Hepatocyte (in vitro differentiated cells): ENCODE measurements around the gene TBATA. TPM values are rescaled to one million over a fixed set of nuclear protein-coding genes. Genes with fewer than 3 reads are reported as not detected.

Source experiments
- DNase-seq: peaks from one replicate; pipeline ENCODE4 v3.0.0-alpha.2; 2016; ENCODE audit warnings: low spot score
- H2AFZ ChIP-seq: fragments of 200-600 bp; sonication (generic); 2 replicates; pipeline ENCODE4 v1.6.0; 2016; ENCODE audit warnings: antibody characterized with exemption, mild to moderate bottlenecking
- H3K27ac ChIP-seq: fragments of 200-600 bp; sonication (generic); 2 replicates; pipeline ENCODE4 v1.5.1; 2016; ENCODE audit warnings: mild to moderate bottlenecking
- H3K27me3 ChIP-seq: fragments of 200-600 bp; sonication (generic); 2 replicates; pipeline ENCODE4 v1.6.1; 2016
- H3K36me3 ChIP-seq: fragments of 200-600 bp; sonication (generic); replicated peaks from 2 replicates; pipeline ENCODE4 v1.5.1; 2016; ENCODE audit warnings: low read depth; ENCODE audit not compliant: insufficient read depth
- H3K4me1 ChIP-seq: fragments of 200-600 bp; sonication (generic); 2 replicates; pipeline ENCODE4 v1.5.1; 2016; ENCODE audit warnings: mild to moderate bottlenecking, moderate library complexity; ENCODE audit not compliant: insufficient read depth
- H3K4me2 ChIP-seq: fragments of 200-600 bp; sonication (generic); 2 replicates; pipeline ENCODE4 v1.6.0; 2016
- H3K4me3 ChIP-seq: fragments of 200-600 bp; sonication (generic); 2 replicates; pipeline ENCODE4 v1.5.1; 2016; ENCODE audit warnings: mild to moderate bottlenecking
- H3K79me2 ChIP-seq: fragments of 200-600 bp; sonication (generic); 2 replicates; pipeline ENCODE4 v1.6.0; 2017; ENCODE audit warnings: mild to moderate bottlenecking
- H3K9me2 ChIP-seq: fragments of 200-600 bp; sonication (generic); replicated peaks from 2 replicates; pipeline ENCODE4 v1.6.0; 2017; ENCODE audit warnings: mild to moderate bottlenecking; ENCODE audit not compliant: insufficient read depth
- H3K9me3 ChIP-seq: fragments of 200-600 bp; sonication (generic); 2 replicates; pipeline ENCODE4 v1.5.1; 2016; ENCODE audit warnings: low read depth, mild to moderate bottlenecking
- H4K20me1 ChIP-seq: fragments of 200-600 bp; sonication (generic); 2 replicates; pipeline ENCODE4 v1.6.0; 2016; ENCODE audit warnings: mild to moderate bottlenecking; ENCODE audit not compliant: insufficient read depth, poor library complexity, severe bottlenecking
- EZH2 ChIP-seq: fragments of 200-600 bp; sonication (generic); IDR thresholded peaks from 2 replicates; pipeline ENCODE4 v1.6.1; 2016; ENCODE audit warnings: antibody characterized with exemption, mild to moderate bottlenecking, borderline replicate concordance
- EZH2phosphoT487 ChIP-seq: fragments of 200-600 bp; sonication (generic); IDR thresholded peaks from one replicate; pipeline ENCODE4 v1.6.1; 2018; ENCODE audit warnings: antibody characterized with exemption, mild to moderate bottlenecking, low read depth, moderate library complexity; ENCODE audit not compliant: unreplicated experiment, severe bottlenecking
- WGBS: methylation state at CpG from one replicate; pipeline ENCODE4 v1.1.6; 2016; ENCODE audit warnings: low lambda C conversion rate; ENCODE audit errors: missing lambda C conversion rate; 5-methylcytosine and 5-hydroxymethylcytosine counted together
- polyA plus RNA-seq: library from polyadenylated mRNA; unstranded; fragments of >200 nt; fragmentation: Nextera tagmentation; extraction: Ambion mirVana; gene quantifications from 2 replicates; pipeline ENCODE4 v1.2.1, GENCODE V29; 2016
- small RNA-seq: library from RNA; depleted of rRNA; stranded (forward); fragments of <200 nt; gene quantifications from one replicate; pipeline ENCODE3, GENCODE V24; 2014
- total RNA-seq: library from RNA; depleted of rRNA; stranded (reverse); fragments of >200 nt; gene quantifications from 2 replicates; pipeline ENCODE4 v1.2.3, GENCODE V29; 2014
- TF ChIP-seq, protein P1 (sequence below): fragments of 200-600 bp; sonication (generic); IDR thresholded peaks from 2 replicates; pipeline ENCODE4 v1.5.1; 2016; ENCODE audit warnings: antibody characterized with exemption, mild to moderate bottlenecking; ENCODE audit not compliant: poor library complexity

The TBATA gene
- total and polyA plus RNA-seq, 2 experiments from 2014 or later: not detected

DNA sequence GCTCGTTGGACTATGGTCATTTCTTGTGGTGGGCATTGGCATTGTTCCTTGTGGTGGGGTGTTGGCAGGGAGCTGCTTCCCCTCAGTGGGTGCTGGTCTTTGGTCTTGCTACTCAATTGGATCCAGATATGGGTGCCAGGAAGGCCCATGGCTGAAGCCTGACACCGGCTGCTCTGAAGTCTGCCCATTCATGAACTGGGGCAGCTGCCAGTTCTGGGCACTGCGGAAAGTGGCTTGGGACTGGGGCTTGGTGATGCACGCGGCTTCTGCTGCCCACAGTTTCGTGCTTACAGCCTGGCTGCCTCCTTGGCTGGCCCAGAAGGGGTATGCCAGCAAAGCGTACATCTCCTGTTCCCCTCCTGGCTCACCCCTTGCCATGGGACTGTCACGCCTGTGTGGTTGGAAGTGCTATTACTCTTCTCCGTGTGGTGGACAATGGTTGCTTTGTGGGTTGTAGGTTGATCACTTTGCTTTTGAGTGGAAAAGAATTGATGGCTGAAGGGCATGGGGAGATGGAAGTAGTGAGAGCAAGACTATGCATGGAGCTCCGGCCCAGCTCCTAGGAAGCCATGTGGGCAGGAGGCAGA, 58.2 kb downstream of the TBATA start:
- Histone ChIP-seq H4K20me1 (no peaks in the 10 kb centered on the region), H3K27me3 (no peaks in the 10 kb centered on the region), H3K4me1 (no peaks in the 10 kb centered on the region), H3K9me2 (no peaks in the 10 kb centered on the region), H3K9me3 (no peaks in the 10 kb centered on the region), H3K36me3 (no peaks in the 10 kb centered on the region), H3K79me2 (no peaks in the 10 kb centered on the region), H3K4me3 (no peak overlapping the region), H2AFZ (no peak overlapping the region), H3K4me2 (no peak overlapping the region), H3K27ac (no peak overlapping the region)
- no peak for TF ChIP-seq EZH2
- TF ChIP-seq, protein P1, sequence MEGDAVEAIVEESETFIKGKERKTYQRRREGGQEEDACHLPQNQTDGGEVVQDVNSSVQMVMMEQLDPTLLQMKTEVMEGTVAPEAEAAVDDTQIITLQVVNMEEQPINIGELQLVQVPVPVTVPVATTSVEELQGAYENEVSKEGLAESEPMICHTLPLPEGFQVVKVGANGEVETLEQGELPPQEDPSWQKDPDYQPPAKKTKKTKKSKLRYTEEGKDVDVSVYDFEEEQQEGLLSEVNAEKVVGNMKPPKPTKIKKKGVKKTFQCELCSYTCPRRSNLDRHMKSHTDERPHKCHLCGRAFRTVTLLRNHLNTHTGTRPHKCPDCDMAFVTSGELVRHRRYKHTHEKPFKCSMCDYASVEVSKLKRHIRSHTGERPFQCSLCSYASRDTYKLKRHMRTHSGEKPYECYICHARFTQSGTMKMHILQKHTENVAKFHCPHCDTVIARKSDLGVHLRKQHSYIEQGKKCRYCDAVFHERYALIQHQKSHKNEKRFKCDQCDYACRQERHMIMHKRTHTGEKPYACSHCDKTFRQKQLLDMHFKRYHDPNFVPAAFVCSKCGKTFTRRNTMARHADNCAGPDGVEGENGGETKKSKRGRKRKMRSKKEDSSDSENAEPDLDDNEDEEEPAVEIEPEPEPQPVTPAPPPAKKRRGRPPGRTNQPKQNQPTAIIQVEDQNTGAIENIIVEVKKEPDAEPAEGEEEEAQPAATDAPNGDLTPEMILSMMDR: no peak
- no peak for TF ChIP-seq EZH2phosphoT487
- 95% methylated on average over 10 of the region's 10 CpGs for WGBS
- no peak for DNase-seq

DNA sequence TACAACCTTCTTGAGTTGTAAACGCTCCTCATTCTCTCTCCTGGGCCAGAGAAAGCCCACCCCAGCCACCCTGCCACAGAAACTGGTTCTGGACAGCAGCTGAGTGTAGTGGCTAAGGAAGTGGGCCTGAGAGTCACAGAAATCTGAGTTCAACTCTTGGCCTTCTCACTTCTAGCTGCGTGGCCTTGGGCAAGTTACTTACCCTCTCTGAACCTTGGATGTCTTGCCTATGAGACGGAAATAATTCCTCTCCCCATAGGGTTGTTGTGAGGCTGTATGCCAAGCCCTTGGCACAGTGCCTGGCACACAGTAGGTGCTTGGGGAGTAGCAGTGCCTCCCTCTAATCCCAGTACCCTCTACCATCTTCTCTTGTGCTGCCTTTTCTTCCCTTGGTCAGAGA, 61.4 kb downstream of the TBATA start:
- WGBS: 91% methylated on average over 3 of the region's 3 CpGs
- no peak overlapping the region for H3K27ac ChIP-seq
- H3K9me2 ChIP-seq: no peaks in the 10 kb centered on the region
- no peaks in the 10 kb centered on the region for H3K9me3 ChIP-seq
- no peak for DNase-seq
- no peaks in the 10 kb centered on the region for H3K36me3 ChIP-seq
- no peaks in the 10 kb centered on the region for H3K79me2 ChIP-seq
- no peaks in the 10 kb centered on the region for H3K27me3 ChIP-seq
- no peak overlapping the region for H3K4me2 ChIP-seq
- H3K4me1 ChIP-seq: no peaks in the 10 kb centered on the region
- no peaks in the 10 kb centered on the region for H4K20me1 ChIP-seq
- H2AFZ ChIP-seq: no peak overlapping the region
- no peak overlapping the region for H3K4me3 ChIP-seq
- no peak for TF ChIP-seq EZH2phosphoT487
- TF ChIP-seq, protein P1: no peak
- no peak for TF ChIP-seq EZH2

DNA sequence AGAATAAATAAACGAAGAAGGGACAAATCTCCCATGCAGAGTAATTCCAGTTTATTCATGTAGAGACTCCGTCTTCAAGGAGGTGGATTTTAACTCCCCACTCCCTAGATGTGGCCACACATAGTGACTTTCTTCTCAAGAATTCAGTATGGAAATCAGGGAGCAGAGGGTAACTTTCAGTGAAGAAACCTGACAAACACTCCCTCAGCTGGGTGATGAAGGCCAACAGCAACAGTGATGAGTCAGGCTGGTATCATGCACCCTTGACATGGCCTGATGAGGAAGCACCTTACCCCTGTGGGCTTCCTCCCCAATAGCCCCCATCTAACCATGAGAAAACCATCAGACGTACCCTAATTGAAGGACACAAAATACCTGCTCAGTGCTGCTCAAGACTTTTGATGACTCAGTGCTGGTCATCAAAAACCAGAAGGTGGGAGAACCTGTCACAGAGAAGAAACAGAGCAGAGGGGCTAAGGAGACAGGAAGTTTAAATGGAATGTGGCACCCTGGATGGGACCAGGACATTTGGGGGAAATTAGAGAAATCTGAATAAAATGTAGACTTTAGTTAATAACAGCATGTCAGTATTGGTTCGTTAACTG, 62.3 kb downstream of the TBATA start:
- H3K27me3 ChIP-seq: no peaks in the 10 kb centered on the region
- no peaks in the 10 kb centered on the region for H3K4me1 ChIP-seq
- H3K79me2 ChIP-seq: no peaks in the 10 kb centered on the region
- H3K9me2 ChIP-seq: no peaks in the 10 kb centered on the region
- H4K20me1 ChIP-seq: no peaks in the 10 kb centered on the region
- DNase-seq: no peak
- no peaks in the 10 kb centered on the region for H3K9me3 ChIP-seq
- H3K27ac ChIP-seq: no peak overlapping the region
- no peak overlapping the region for H3K4me2 ChIP-seq
- 90% methylated on average over 4 of the region's 4 CpGs for WGBS
- TF ChIP-seq EZH2: no peak
- no peak for TF ChIP-seq EZH2phosphoT487
- TF ChIP-seq, protein P1: no peak
- no peaks in the 10 kb centered on the region for H3K36me3 ChIP-seq
- H2AFZ ChIP-seq: no peak overlapping the region
- H3K4me3 ChIP-seq: no peak overlapping the region

Small RNAs within 50 kb of the gene (small RNA-seq; reads per million reads assigned to genes)
- gene RPS26P40: not detected

Other genes starting within 250 kb of the TBATA start
- gene PRF1, start 182.6 kb downstream of the TBATA start, total RNA-seq: not detected in 2 replicates
- gene PRF1, start 182.6 kb downstream of the TBATA start, polyA plus RNA-seq: 0.39 TPM in 1 of 2 replicates, not detected in the other
- gene ADAMTS14, start 112.9 kb downstream of the TBATA start, total RNA-seq: 0.60 and 0.87 TPM in 2 replicates
- 0.95 and 2.1 TPM in 2 replicates for gene ADAMTS14, start 112.9 kb downstream of the TBATA start, polyA plus RNA-seq
- gene SGPL1, start 30.6 kb upstream of the TBATA start, total RNA-seq: 36.8 and 43.5 TPM in 2 replicates
- gene SGPL1, start 30.6 kb upstream of the TBATA start, polyA plus RNA-seq: 19.7 and 20.2 TPM in 2 replicates
- 81.5 and 93.5 TPM in 2 replicates for gene PCBD1, start 103.2 kb upstream of the TBATA start, total RNA-seq
- gene PCBD1, start 103.2 kb upstream of the TBATA start, polyA plus RNA-seq: 107 and 122 TPM in 2 replicates